ENCODE measurements around the gene NIP7.

- no peak for TF ChIP-seq POLR2A (IDR thresholded peaks at IDR 0.05; ENCODE audit: borderline replicate concordance, extremely low read depth, insufficient read depth, insufficient read length)
- no peak for TF ChIP-seq MAX (IDR thresholded peaks at IDR 0.05)
- no peak for TF ChIP-seq EGR1 (IDR thresholded peaks at IDR 0.05; ENCODE audit: low read depth)
- TF ChIP-seq CTCF (IDR thresholded peaks at IDR 0.05 in 2 of 3, conservative IDR thresholded peaks at IDR 0.05 in 1 of 3; ENCODE audit: borderline replicate concordance in 1 of 3, insufficient read depth in 1 of 3, low read depth in 2 of 3, low read length in 2 of 3) = no peak
These were observed 38.4 kb upstream of the NIP7 start for GRCh38 chr16:69301187-69301586.

All from HCT116 (cell line).